ENCODE data around the gene CACNA1G.

The CACNA1G gene

DNA sequence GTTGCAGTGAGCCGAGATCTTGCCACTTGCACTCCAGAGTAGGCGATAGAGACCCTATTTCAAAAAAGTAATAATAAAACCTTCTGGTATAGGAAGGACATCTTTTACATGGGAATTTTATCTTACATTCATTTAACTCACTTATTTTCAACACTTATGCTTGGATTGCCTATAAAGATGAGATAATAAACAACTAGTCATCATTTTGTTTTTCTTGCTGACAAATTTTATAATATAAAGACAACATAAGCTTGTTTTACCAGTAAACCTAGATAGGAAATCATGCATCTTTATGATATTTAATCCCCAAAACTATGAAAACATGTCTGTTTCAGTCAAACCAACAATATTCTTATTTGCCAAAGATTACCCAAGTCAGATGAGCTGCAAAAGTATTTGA is 91.1 kb downstream of the CACNA1G start:
- DNase-seq (ENCODE audit: low read depth in 3 of 3), result no peak

DNA sequence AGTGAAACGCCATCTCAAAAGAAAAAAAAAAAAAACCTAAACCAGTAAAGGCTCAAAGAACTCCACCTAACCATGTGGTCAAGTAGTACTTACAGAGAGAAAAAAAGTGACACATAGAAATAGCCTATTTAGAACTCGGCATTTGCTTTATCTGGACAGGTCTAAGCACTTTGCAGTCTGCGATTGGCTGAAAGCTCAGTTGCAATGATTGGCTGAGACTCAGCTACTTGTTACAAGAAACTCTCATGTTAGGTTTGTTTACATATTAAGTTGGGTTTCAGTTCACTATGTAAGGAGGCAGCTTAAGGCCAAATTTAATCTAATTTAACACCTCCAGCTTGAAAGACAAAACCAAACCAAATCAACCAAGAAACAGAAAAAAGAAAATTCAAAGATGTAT is 93.2 kb downstream of the CACNA1G start:
- no peak for DNase-seq (ENCODE audit: low read depth in 3 of 3)

DNA sequence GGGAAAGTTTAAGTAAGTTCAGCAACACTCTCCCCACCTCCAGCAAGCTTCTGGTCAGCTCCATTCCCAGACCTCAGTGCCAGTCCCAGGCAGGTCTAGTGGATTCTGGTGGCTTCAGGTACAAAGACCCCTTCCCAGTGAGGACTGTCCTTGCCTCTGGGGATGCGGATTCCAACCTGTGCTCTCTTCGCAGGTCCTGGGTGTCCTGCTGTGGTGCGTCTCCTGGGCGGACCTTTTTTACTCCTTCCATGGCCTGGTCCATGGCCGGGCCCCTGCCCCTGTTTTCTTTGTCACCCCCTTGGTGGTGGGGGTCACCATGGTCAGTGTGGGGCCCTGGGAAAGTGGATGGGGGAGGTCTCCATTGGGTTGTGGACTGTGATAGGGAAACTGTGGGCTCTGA is 96.0 kb downstream of the CACNA1G start:
- no peak for DNase-seq (ENCODE audit: low read depth in 3 of 3)

DNA sequence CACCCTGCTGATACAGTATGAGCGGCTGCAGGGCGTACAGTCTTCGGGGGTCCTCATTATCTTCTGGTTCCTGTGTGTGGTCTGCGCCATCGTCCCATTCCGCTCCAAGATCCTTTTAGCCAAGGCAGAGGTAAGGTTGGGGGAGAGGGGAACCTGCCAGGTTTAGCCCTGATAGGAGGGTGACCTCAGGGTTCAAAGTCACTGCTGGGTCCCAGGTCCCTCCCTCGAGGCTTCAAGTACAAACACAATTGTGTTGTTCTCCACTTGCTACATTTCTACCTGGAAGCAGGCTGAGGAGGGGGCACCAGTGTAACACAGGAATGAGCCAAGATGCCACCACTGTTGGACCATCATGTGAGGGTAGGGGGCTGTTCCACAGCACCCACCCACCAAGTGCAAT is 96.5 kb downstream of the CACNA1G start:
- no peak for DNase-seq (ENCODE audit: low read depth in 3 of 3)

DNA sequence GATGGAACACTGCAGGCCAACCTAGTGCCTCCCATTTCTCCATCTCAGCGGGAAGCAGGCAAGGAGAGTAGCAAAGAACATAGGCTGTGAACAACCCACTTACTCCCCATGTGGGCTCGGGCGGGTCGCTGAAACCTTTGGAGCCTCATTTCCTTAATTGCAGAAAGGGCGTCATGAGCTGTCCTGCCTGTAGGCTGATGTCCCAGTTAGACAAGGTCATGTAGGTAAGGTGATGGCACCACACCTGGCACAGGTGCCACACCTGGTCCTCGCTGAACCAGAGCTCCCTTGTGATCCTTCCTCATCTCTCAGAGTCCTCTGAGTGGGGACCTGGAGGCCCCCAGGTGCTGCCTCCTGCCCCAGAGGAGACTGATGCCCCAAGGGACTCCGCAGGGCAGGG is 97.1 kb downstream of the CACNA1G start:
- no peak for DNase-seq (ENCODE audit: low read depth in 3 of 3)

DNA sequence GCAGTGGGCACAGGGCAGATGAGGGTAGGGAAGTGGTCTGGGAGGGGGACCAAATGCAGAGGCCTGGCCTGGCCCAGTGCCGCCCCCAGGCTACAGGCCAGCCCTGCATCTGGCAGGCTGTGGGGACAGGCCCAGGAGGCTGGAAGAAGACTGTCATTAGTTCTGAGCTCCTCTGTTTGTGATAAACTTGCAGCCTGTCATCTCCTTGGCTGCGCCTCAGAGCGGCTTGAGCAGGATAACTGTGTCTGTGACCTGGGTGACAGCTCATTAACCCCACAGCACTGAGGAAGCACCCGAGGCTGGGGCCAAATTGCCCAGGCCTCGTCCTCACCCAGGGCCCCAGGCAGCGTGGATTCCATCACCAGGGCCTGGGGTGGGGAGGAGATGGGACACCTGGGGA is 98.1 kb downstream of the CACNA1G start:
- DNase-seq (ENCODE audit: low read depth in 3 of 3), result no peak

DNA sequence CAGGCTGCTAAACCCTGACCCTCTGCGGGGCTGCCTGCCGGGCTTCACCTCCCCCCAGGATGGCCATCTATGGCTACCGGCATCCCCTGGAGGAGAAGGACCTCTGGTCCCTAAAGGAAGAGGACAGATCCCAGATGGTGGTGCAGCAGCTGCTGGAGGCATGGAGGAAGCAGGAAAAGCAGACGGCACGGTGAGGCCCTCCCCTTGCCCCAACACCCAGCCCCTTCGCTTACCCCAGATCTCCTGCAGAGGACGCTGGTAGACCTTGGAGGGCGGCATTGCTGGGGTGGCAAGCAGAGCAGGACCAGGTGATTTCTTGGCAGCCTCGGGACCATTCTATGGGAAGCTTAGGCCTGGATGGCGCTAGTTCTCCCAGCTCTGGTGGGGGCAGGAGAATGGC is 98.7 kb downstream of the CACNA1G start:
- DNase-seq (ENCODE audit: low read depth in 3 of 3), result no peak

DNA sequence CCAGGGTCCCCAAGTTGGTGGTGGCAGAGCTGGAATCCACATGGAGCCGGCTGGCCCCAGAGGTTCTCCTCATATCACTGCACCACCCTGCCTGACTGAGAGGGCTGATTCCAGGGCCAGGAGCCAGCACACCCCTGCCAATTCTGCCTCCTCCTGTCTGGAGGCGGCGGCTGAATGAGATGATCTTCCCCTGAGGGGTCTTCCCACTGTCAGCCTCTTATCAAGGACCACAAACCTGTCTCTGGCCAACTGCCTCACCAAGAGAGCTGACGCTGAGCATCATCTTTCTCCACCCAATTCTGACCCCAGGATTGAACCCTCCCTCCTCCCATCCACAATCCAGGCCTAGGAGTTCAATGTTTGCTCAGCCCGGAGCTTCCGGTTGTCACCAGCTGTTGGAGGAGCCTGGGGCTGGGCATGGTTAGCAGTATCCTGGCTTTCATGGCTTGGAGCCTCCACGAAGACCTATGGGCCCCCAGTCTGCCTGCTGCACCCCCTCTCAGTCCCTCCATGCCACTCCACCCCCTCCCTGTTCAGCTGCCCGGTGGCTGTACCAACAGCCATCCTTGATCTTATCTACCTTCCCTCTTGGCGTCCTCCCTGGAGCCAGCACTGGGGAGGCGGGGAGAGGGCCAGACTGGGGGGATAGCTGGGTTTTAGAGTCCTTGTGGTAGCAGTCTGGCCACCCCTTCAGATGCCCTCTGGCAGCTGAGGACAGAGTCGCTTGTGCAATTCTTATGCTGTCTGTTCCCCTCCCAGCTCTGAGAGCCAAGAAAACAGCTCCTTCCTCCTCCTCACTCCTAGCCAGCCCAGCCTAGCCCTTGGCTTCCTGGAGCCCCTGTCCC is 99.7 kb downstream of the CACNA1G start:
- DNase-seq (ENCODE audit: low read depth in 3 of 3), result no peak

DNA sequence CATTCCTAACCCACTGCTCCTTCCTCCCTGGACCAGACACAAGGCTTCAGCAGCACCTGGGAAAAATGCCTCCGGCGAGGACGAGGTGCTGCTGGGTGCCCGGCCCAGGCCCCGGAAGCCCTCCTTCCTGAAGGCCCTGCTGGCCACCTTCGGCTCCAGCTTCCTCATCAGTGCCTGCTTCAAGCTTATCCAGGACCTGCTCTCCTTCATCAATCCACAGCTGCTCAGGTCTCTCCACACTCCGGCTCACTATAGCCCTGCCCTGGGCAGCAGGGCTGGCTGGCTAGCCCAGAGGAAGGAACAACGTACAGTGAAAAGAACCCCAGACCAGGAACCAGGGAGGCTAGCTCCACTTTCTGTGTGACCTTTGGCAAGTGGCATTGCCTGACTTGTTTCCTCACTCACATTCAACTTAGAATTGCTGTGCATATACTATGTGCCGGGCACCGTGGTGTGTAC is 100.4 kb downstream of the CACNA1G start:
- DNase-seq (ENCODE audit: low read depth in 3 of 3), result no peak

DNA sequence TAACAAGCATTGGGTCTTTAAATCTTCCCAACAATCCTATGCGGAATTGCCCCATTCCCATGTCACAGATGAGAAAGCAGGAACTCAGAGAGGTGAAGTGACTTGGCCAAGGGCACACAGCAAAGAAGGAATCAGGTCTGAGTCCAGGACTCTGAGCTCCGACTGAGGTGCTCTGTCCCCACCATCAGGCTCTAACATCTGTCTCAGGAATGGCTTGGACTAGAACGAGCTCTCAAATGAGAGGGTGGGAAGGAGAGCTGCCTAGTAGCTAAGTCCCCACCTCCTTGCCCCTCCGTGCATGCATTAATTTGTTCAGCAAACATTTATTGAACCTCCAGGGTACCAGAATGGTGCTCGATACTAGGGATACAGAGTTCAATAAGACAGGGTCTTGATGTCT is 100.8 kb downstream of the CACNA1G start:
- no peak for DNase-seq (ENCODE audit: low read depth in 3 of 3)

DNA sequence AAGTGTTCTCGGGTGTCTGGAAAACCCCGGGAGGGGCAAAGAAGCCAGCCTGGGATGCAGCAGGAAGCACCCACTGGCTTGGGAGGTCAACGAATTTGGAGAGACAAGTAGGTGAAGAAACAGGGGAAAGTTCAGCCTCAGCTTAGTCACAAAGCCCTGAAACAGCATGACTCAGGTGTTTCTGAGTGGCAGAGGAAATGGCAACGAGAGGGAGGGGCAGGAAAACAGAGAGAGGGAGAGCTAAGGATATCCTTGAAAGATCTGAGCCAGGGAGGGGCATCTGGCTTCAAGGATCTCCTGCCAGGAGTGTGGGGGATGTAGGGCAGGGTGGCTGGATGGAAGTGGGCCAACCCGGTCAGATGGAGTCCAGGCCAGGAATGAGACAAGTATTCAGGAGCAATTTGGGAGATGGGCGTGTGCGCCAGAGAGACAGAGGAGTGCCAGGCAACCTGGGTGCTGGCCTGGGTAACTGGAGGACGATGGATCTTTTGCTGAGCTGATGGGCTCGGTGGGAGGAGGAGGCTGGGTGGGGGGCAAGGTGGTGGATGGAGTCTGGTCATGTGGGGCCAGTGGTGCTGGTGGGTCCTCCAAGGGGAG is 101.4 kb downstream of the CACNA1G start:
- DNase-seq (ENCODE audit: low read depth in 3 of 3), result peak; percentile 4 to 36 (median 21)

DNA sequence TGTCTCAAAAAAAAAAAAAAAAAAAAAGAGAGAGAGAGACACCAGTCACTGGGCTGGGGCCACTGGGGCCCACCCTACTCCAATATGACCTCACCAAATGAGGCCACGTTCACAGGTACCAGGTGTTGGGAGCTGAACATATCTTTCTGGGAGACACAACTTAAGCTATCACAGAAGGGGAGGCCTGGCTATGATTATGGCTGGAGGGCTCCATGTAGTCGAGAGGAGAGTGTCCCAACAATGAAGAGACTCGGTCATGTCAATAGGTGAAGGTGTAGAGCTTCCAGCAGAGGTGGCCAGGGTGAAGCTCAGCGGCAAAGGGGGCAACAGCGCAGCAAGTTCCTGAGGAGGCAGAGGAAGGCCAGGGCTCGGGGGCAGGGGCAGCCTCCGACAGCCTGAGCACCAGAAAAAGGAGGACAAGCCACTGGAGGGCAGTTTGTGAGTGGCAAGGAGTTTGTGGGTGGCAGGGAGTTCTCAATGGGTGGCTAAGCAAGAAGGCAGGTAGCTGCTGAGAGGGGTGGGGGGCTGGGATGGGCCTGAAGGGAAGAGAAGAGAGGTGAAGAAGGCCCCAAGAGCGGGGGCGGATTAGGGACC is 102.2 kb downstream of the CACNA1G start:
- DNase-seq (ENCODE audit: low read depth in 3 of 3), result no peak

DNA sequence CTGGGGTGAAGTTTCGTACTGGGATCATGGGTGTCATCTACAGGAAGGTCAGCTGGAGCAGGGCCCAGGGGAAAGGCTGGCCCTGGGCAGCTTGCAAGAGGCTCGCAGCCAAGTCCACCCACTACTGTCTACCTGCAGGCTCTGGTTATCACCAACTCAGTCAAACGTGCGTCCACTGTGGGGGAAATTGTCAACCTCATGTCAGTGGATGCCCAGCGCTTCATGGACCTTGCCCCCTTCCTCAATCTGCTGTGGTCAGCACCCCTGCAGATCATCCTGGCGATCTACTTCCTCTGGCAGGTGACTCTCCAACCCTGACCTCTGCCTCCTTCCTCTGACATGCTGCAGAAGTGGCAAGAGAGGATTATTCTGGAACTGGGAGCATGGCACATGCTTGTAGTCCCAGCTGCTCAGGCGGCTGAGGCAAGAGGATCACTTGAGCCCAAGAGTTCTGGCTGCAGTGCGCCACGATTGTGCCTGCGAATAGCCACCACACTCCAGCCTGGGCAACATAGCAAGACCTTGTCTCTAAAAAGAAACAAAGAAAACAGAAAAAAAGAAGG is 103.4 kb downstream of the CACNA1G start:
- DNase-seq (ENCODE audit: low read depth in 3 of 3), result no peak

DNA sequence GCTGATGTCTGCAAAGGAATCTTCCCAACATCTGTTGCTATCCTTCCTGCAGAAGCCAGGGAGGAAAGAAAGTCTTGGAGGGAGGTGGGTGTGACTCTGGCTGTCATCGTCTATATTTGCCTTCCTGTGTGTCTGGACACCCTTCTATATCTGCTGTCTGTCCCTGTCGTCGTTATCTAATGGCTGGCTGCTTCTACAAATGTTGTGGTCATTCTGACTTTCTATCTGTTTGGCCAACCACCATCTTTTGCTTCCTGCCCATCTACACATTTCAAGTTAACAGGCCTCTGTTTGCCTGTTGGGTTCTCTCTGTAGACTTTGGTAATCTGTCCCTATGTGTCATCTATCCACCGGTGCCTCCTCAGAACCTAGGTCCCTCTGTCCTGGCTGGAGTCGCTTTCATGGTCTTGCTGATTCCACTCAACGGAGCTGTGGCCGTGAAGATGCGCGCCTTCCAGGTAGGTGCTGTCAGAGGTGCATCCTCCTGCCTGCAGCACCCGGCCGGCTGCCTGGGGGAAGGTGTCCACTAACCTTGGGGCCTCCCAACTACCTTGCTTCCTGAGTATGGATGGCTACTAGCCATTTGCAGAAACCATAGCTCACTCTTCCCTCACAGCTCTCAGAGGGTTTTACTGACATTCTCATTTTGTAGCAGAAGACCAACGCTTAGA is 104.4 kb downstream of the CACNA1G start:
- DNase-seq (ENCODE audit: low read depth in 3 of 3), result no peak

DNA sequence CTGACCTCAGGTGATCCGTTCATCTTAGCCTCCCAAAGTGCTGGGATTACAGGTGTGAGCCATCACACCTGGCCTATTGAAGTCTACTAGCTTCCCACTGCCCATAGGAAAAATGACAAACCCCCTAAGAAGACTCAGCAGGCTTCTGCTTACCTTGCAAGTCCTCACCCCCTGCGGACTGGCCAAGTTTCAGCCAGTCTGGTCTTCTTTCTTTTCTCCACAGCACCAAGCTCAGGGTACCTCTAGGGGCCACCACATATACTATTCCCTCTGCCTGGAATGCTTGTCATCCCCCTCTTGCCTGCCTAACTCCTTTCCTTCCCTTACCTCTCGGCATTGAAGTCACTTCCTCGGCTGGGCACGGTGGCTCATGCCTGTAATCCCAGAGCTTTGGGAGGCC is 105.3 kb downstream of the CACNA1G start:
- no peak for DNase-seq (ENCODE audit: low read depth in 3 of 3)

DNA sequence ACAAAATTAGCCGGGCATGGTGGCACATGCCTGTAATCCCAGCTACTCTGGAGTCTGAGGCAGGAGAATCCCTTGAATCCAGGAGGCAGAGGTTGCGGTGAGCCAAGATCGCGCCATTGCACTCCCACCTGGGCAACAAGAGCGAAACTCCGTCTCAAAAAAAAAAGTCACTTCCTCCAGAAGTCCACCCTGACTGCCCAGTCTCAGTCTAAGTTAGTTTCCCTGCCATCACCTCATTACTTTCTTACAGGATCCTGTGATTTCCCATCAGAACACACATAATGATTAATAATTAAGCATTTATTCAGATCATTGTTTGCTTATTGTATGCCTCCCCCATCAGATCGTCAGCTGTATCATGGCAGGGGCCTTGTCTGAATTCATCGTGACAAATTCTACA is 105.8 kb downstream of the CACNA1G start:
- DNase-seq (ENCODE audit: low read depth in 3 of 3), result no peak

DNA sequence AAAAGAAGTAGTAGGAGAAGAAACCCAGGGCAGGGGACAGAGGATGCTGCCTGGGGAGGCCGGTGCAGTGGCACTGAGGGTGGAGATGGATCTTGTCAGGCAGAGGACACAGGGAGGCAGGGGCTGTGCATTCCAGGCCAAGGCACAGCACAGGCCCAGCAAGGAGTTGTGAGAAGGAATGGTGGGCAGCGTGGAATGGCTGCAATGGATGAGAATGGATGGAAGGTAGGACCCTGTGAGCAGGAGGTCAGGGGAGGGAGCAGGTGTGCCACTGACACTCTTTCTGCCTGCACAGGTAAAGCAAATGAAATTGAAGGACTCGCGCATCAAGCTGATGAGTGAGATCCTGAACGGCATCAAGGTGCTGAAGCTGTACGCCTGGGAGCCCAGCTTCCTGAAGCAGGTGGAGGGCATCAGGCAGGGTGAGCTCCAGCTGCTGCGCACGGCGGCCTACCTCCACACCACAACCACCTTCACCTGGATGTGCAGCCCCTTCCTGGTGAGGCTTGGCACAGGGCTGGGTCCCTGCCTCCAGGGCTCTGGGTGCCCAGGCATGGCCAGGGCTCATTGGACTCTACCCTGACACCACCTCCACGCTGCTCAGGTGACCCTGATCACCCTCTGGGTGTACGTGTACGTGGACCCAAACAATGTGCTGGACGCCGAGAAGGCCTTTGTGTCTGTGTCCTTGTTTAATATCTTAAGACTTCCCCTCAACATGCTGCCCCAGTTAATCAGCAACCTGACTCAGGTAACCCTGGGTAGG is 106.9 kb downstream of the CACNA1G start:
- DNase-seq (ENCODE audit: low read depth in 3 of 3), result no peak

DNA sequence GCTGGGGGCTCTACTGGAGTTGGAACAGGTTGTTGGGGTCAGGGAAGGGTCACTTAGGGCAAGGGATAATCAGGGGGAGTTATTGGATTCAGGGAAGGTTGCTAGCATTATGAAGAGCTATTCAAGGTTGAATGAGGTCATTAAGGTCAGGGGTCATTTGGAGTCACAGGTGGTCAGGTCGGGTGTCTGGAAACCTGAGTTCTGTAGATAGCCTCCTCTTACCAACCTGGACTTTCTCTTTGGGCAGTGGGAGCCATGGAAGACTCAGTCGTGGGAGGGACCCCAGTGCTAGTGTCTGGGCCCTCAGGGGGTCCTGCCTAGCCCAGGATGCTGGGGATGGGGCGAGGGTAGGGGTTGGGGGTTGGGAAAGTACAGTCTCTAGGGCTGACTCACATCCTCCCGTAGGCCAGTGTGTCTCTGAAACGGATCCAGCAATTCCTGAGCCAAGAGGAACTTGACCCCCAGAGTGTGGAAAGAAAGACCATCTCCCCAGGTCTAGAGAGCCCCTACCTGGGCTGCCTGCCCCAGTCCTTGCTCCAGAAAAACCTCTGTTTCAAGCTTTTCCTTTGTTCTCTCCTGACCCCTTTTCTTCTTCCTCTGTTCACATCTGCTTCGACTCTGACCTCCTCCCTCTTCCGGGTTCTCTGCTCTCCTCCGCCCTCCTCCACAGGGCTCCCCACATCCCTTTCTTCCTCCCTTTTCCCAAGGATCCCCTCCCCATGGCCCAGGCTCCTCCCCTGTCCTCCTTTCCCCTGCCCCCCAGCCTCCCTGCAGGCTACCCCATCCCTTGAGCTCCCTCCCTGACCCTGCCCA is 107.7 kb downstream of the CACNA1G start:
- no peak for DNase-seq (ENCODE audit: low read depth in 3 of 3)

DNA sequence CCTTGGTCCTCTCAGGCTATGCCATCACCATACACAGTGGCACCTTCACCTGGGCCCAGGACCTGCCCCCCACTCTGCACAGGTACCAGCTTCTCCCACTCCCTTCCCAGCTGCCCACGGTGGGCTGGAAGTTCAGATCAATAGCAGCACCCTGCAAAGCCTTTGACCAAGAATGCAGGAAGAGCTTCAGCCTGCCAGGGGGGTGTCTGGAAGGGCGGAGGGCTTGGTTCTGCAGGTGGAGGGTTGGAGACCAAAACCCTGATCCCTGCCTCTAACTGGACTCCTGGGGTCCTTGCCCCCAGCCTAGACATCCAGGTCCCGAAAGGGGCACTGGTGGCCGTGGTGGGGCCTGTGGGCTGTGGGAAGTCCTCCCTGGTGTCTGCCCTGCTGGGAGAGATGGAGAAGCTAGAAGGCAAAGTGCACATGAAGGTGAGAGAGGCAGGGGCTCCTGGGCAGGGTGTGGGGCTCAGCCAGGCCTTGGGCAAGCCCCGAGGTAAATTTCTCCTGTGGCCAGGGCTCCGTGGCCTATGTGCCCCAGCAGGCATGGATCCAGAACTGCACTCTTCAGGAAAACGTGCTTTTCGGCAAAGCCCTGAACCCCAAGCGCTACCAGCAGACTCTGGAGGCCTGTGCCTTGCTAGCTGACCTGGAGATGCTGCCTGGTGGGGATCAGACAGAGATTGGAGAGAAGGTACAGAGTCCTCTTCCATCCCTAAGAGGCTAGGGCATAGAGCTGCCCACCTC is 108.5 kb downstream of the CACNA1G start:
- DNase-seq (ENCODE audit: low read depth in 3 of 3), result no peak

DNA sequence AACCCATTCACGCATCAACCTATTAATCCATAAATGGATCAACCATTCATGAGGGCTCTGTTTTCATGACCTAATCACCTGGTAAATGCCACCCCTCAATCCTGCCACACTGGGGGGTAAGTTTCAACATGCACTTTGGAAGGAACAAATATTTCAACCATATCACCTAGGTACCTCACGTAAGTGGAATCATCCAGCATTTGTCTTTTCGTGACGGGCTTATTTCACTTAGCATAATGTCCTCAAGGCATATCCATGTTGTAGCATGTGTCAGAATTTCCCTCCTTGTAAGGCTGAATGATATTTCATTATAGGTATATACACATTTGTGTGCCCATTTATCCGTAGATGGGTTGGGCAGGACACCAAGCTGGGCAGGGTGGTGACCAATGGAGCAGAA is 111.6 kb downstream of the CACNA1G start:
- no peak for DNase-seq (ENCODE audit: low read depth in 3 of 3)

Measured in stimulated activated CD4-positive, alpha-beta T cell treated with anti-CD3 and anti-CD28 coated beads, TNF-alpha, amount 100 ng/mL, for 48 hours (primary cell).